ENCODE measurements around the gene ZC2HC1B. TPM values are rescaled to one million over a fixed set of nuclear protein-coding genes. Genes with fewer than 3 reads are reported as not detected.

The ZC2HC1B gene
- total and polyA plus RNA-seq, 9 donors: 0.50 TPM; not detected in 8

GRCh38 chr6:143952060-143952778 is 87.9 kb downstream of the ZC2HC1B start:
- no peak overlapping the region for H3K4me3 ChIP-seq
- intact Hi-C loops (cut with DNase I): no loop called here
- no peaks in the 10 kb centered on the region for H3K36me3 ChIP-seq
- no peak for TF ChIP-seq POLR2A (IDR thresholded peaks at IDR 0.05)
- TF ChIP-seq, protein P1, sequence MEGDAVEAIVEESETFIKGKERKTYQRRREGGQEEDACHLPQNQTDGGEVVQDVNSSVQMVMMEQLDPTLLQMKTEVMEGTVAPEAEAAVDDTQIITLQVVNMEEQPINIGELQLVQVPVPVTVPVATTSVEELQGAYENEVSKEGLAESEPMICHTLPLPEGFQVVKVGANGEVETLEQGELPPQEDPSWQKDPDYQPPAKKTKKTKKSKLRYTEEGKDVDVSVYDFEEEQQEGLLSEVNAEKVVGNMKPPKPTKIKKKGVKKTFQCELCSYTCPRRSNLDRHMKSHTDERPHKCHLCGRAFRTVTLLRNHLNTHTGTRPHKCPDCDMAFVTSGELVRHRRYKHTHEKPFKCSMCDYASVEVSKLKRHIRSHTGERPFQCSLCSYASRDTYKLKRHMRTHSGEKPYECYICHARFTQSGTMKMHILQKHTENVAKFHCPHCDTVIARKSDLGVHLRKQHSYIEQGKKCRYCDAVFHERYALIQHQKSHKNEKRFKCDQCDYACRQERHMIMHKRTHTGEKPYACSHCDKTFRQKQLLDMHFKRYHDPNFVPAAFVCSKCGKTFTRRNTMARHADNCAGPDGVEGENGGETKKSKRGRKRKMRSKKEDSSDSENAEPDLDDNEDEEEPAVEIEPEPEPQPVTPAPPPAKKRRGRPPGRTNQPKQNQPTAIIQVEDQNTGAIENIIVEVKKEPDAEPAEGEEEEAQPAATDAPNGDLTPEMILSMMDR (IDR thresholded peaks at IDR 0.05): no peak
- TF ChIP-seq EP300 (IDR thresholded peaks at IDR 0.05): no peak
- 88 to 90% (median 90%) methylated on average over 9 of the region's 9 CpGs for WGBS, 3 donors
- H3K27me3 ChIP-seq: no peaks in the 10 kb centered on the region
- no peaks in the 10 kb centered on the region for H3K4me1 ChIP-seq (ENCODE audit: insufficient read depth)
- H3K9me3 ChIP-seq: no peaks in the 10 kb centered on the region
- H3K27ac ChIP-seq: no peak overlapping the region
- DNase-seq: no peak

DNA sequence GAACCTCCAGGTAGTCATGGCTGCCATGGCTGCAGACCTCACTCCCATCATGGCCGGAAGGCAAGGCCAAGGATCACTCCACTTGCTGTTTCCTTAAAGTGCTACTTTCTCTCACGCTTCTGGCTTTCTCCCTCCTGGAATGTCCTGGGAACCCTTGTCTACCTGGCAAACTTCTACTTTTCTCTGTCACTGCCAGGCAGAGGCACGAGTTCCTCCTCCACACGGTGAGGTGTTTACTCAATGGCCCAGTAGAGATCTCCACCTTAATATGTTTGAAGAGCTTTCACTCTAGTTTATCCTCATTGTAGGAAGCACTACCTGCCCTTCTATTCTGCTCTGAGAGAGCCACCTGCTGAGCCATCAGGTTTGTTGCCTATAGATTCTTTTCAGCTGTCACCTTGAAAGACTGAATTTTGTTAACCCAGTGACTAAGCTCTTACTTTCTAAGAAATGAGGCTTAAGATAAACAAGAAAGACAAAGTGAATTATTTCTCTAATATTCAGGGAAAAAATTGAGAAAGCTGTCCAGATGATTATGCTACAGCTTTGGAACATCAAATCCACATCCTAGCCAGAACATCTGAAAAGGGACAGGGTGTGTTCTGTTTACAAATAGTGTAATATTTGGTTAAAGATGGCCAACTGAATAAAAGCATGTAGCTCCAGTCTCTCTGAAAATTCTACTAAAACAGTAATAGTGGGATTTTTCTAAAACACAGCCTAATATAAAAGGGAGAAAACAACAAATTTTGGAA is 88.8 kb downstream of the ZC2HC1B start:
- intact Hi-C loops (cut with DNase I): no loop called here
- Histone ChIP-seq H3K27me3 (no peaks in the 10 kb centered on the region), H3K27ac (no peak overlapping the region), H3K9me3 (no peaks in the 10 kb centered on the region), H3K4me1 (ENCODE audit: insufficient read depth) (no peaks in the 10 kb centered on the region), H3K4me3 (no peak overlapping the region), H3K36me3 (no peaks in the 10 kb centered on the region)
- TF ChIP-seq, protein P1 (IDR thresholded peaks at IDR 0.05): no peak
- TF ChIP-seq EP300 (IDR thresholded peaks at IDR 0.05): no peak
- TF ChIP-seq POLR2A (IDR thresholded peaks at IDR 0.05): no peak
- DNase-seq: no peak
- WGBS, 3 donors: 91 to 95% (median 91%) methylated on average over 4 of the region's 4 CpGs

DNA sequence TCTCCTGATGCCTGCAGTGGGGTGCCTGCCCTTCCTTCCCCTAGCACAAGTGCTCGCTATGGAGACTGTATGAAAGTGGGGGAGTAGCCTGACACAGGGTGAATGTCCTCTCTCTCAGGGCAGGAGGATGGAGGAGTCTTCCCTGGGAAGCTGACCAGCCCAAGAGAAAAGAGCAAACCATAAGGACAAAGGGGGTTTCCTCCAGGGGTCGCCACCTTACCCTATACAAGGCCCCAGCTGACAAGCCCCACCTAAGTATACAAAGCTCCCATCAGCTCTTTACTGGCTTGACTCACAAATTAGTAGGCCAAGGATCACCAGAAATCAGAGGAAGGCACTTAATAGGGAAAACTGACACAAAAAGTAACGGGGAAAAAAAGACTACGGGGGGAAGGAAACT is 89.6 kb downstream of the ZC2HC1B start:
- WGBS, 3 donors: 91 to 95% (median 93%) methylated on average over 4 of the region's 4 CpGs
- no peaks in the 10 kb centered on the region for H3K4me1 ChIP-seq (ENCODE audit: insufficient read depth)
- no peaks in the 10 kb centered on the region for H3K36me3 ChIP-seq
- H3K27ac ChIP-seq: no peak overlapping the region
- no peak overlapping the region for H3K4me3 ChIP-seq
- intact Hi-C loops (cut with DNase I): no loop called here
- TF ChIP-seq, protein P1 (IDR thresholded peaks at IDR 0.05): no peak
- TF ChIP-seq EP300 (IDR thresholded peaks at IDR 0.05): no peak
- no peak for TF ChIP-seq POLR2A (IDR thresholded peaks at IDR 0.05)
- no peak for DNase-seq
- no peaks in the 10 kb centered on the region for H3K9me3 ChIP-seq
- H3K27me3 ChIP-seq: no peaks in the 10 kb centered on the region

- no peak overlapping the region for H3K27ac ChIP-seq
- no peaks in the 10 kb centered on the region for H3K9me3 ChIP-seq
- no peaks in the 10 kb centered on the region for H3K36me3 ChIP-seq
- H3K4me3 ChIP-seq: no peak overlapping the region
- no peaks in the 10 kb centered on the region for H3K27me3 ChIP-seq
- no peak for DNase-seq
- H3K4me1 ChIP-seq (ENCODE audit: insufficient read depth): peaks cover 2% of the 10 kb centered on the region
- 91 to 96% (median 94%) methylated on average over 8 of the region's 8 CpGs for WGBS, 3 donors
- intact Hi-C loops (cut with DNase I): no loop called here
- TF ChIP-seq, protein P1 (IDR thresholded peaks at IDR 0.05): no peak
- TF ChIP-seq EP300 (IDR thresholded peaks at IDR 0.05) (no peak), POLR2A (IDR thresholded peaks at IDR 0.05) (no peak)
Observed at GRCh38 chr6:143955971-143956370, 91.7 kb downstream of the ZC2HC1B start.
